Fibroblast of upper back skin (primary cell): Measurements from ENCODE around the gene H1-8.
"Not testable (repeated sequence)": the region's sequence is repeated elsewhere in the genome, so short reads cannot be mapped to it uniquely, and the experiment has no call there.

Source experiments
- DNase-seq: peaks from one replicate; pipeline ENCODE4 v3.0.0-alpha.2; 2013

The H1-8 gene

GRCh38 chr3:129534428-129535027 lies 8.4 kb upstream of the H1-8 start:
- no peak for DNase-seq

GRCh38 chr3:129535075-129535474 lies 7.9 kb upstream of the H1-8 start:
- DNase-seq, result no peak

GRCh38 chr3:129536374-129536667 lies 6.7 kb upstream of the H1-8 start:
- no peak for DNase-seq

- DNase-seq, result no peak
These were observed 6.2 kb upstream of the H1-8 start for GRCh38 chr3:129536804-129537203.

GRCh38 chr3:129539206-129539605 lies 3.8 kb upstream of the H1-8 start:
- DNase-seq, result no peak

GRCh38 chr3:129540776-129541516 lies 2.0 kb upstream of the H1-8 start:
- no peak for DNase-seq

- no peak for DNase-seq
These were observed 228 bp upstream of the H1-8 start for GRCh38 chr3:129542747-129543146.

GRCh38 chr3:129543999-129544398 lies 1.0 kb downstream of the H1-8 start:
- no peak for DNase-seq

GRCh38 chr3:129545951-129546350 lies 3.0 kb downstream of the H1-8 start:
- not testable (repeated sequence) for DNase-seq

GRCh38 chr3:129547241-129547640 lies 4.3 kb downstream of the H1-8 start:
- no peak for DNase-seq

GRCh38 chr3:129548104-129548965 lies 5.4 kb downstream of the H1-8 start:
- no peak for DNase-seq

- peak; percentile 62 for DNase-seq
These were observed 6.2 kb downstream of the H1-8 start for GRCh38 chr3:129549006-129549800.

GRCh38 chr3:129549805-129550204 lies 6.8 kb downstream of the H1-8 start:
- no peak for DNase-seq

GRCh38 chr3:129552287-129553050 lies 9.5 kb downstream of the H1-8 start:
- DNase-seq, result no peak

GRCh38 chr3:129553171-129553570 lies 10.2 kb downstream of the H1-8 start:
- no peak for DNase-seq

- DNase-seq, result no peak
These were observed 10.7 kb downstream of the H1-8 start for GRCh38 chr3:129553719-129554118.

- DNase-seq, result peak; percentile 60
These were observed 11.6 kb downstream of the H1-8 start for GRCh38 chr3:129554356-129555152.

- DNase-seq, result no peak
These were observed 12.2 kb downstream of the H1-8 start for GRCh38 chr3:129555153-129555550.

GRCh38 chr3:129555616-129556357 lies 12.8 kb downstream of the H1-8 start:
- no peak for DNase-seq

- DNase-seq, result no peak
These were observed 13.4 kb downstream of the H1-8 start for GRCh38 chr3:129556358-129556695.
